K562 (cell line): ENCODE measurements around the gene ATXN1. TPM values are rescaled to one million over a fixed set of nuclear protein-coding genes. Genes with fewer than 3 reads are reported as not detected.

Experiments used
- CBX8 ChIP-seq: fragments of 200-600 bp; sonication (generic); IDR thresholded peaks from 2 replicates; pipeline ENCODE4 v1.6.1; 2012; ENCODE audit warnings: borderline replicate concordance, mixed run types, low read depth, mild to moderate bottlenecking, moderate library complexity, mixed read lengths, low read length, control low read depth, inconsistent platforms; ENCODE audit not compliant: poor library complexity, severe bottlenecking; ENCODE audit errors: extremely low read depth
- CEBPZ ChIP-seq: fragments of 150-350 bp; IDR thresholded peaks from 2 replicates; pipeline ENCODE4 v1.6.1; 2014; ENCODE audit warnings: low read depth, mild to moderate bottlenecking, low read length, borderline replicate concordance
- ELK3 ChIP-seq: fragments of 450-650 bp; formaldehyde crosslinking; IDR thresholded peaks from 2 replicates; pipeline ENCODE4 v1.4.0; 2020; ENCODE audit warnings: mild to moderate bottlenecking
- KLF16 ChIP-seq: IDR thresholded peaks from 2 replicates; pipeline ENCODE4 v1.6.1; 2016; ENCODE audit warnings: antibody characterized with exemption
- RERE ChIP-seq: sonication (generic); formaldehyde crosslinking; IDR thresholded peaks from 2 replicates; pipeline ENCODE4 v1.8.0; 2023; ENCODE audit warnings: missing genetic modification reagents, mild to moderate bottlenecking, borderline replicate concordance
- RNF219 ChIP-seq: fragments of 250-450 bp; sonication (Bioruptor Pico); IDR thresholded peaks from 2 replicates; pipeline ENCODE4 v1.5.0; 2022; ENCODE audit warnings: mild to moderate bottlenecking
- SMAD1 ChIP-seq: fragments of 150-350 bp; IDR thresholded peaks from 2 replicates; pipeline ENCODE4 v1.6.1; 2014; ENCODE audit warnings: low read length, low read depth; ENCODE audit not compliant: partially characterized antibody
- U2AF1 ChIP-seq: fragments of 200-400 bp; formaldehyde crosslinking; optimal IDR thresholded peaks from 2 replicates; pipeline ENCODE3; 2017; ENCODE audit warnings: mild to moderate bottlenecking, low read depth, low read length, moderate library complexity
- polyA plus RNA-seq, 8 experiments: library from polyadenylated mRNA; depleted of rRNA in 4 of 8; stranded (reverse) in 5 of 8; unstranded in 3 of 8; fragments of >200 nt; fragmentation: Nextera tagmentation in 2 of 8; fragmentation: Illumina TruSeq in 1 of 8; extraction: Ambion mirVana in 2 of 8; extraction: Trizol in 1 of 8; gene quantifications; 2 replicates each; pipeline versions ENCODE4 v1.2.1 to v1.2.3, GENCODE V29; 2011 to 2014; ENCODE audit warnings: inconsistent platforms in 1 of 8, missing spikeins in 1 of 8
- total RNA-seq, 7 experiments: library from RNA; depleted of rRNA in 6 of 7; stranded (reverse); fragments of >200 nt in 6 of 7; fragmentation: Illumina TruSeq in 2 of 7; extraction: Trizol in 2 of 7; gene quantifications; 2 replicates each; pipeline versions ENCODE4 v1.2.1 to v1.2.3, GENCODE V29; 2011 to 2021; ENCODE audit warnings: low replicate concordance in 1 of 7

The ATXN1 gene
- total and polyA plus RNA-seq, 9 of the 15 experiments (the other 6 are each of a cell fraction or from before 2014, with no cell fraction given): under 0.01 to 1.2 (median 0.58) TPM

GRCh38 chr6:16429669-16430068, 331.6 kb downstream of the ATXN1 start (continued):
- TF ChIP-seq RNF219 (CRISPR knock-in tag): no peak
- no peak for TF ChIP-seq U2AF1
- TF ChIP-seq SMAD1: no peak
- TF ChIP-seq RERE: no peak
- TF ChIP-seq CEBPZ: no peak
- no peak for TF ChIP-seq KLF16
- no peak for TF ChIP-seq CBX8
- TF ChIP-seq ELK3 (CRISPR knock-in tag): no peak
